HEK293 (cell line): ENCODE results near the gene AGBL2.
A peak's percentile ranks its signal among the peaks of the same experiment; 100 is the strongest.
"Not testable (repeated sequence)": the region's sequence is repeated elsewhere in the genome, so short reads cannot be mapped to it uniquely, and the experiment has no call there.

Experiments
- CTCF ChIA-PET: fragments of 350-600 bp; formaldehyde crosslinking; extraction: SDS; loops from one replicate; lab custom pipeline; 2021; ENCODE audit warnings: antibody characterized with exemption; lab: Yijun Ruan, JAX
- POLR2A ChIA-PET: fragments of 300-600 bp; formaldehyde crosslinking; extraction: SDS; loops from one replicate; lab custom pipeline; 2020; ENCODE audit warnings: antibody characterized with exemption, inconsistent platforms; lab: Yijun Ruan, JAX
- H3K27ac ChIP-seq: fragments of 200-500 bp; sonication (Bioruptor generic); 2 replicates; pipeline ENCODE4 v1.5.1; 2014; ENCODE audit warnings: low read depth, low read length, control low read depth, inconsistent platforms; ENCODE audit errors: extremely low read depth
- H3K36me3 ChIP-seq, 2 experiments: fragments of 200-500 bp in 1 of 2; sonication (Bioruptor generic) in 1 of 2; 1 replicate in 1 of 2; 2 replicates in 1 of 2; pipeline ENCODE4 v1.5.1; 2014 to 2017; ENCODE audit warnings: inconsistent platforms in 2 of 2, low read length in 2 of 2; ENCODE audit not compliant: control insufficient read depth in 2 of 2, insufficient read depth in 1 of 2
- H3K4me1 ChIP-seq: fragments of 200-500 bp; sonication (Bioruptor generic); 2 replicates; pipeline ENCODE4 v1.5.1; 2014; ENCODE audit warnings: mild to moderate bottlenecking, low read length, inconsistent platforms; ENCODE audit not compliant: control insufficient read depth, insufficient read depth
- H3K4me3 ChIP-seq: 2 replicates; pipeline ENCODE4 v1.5.1; 2011; ENCODE audit warnings: low read depth, mild to moderate bottlenecking, control low read depth, low read length, moderate library complexity
- H3K9me3 ChIP-seq: fragments of 200-500 bp; sonication (Bioruptor generic); 2 replicates; pipeline ENCODE4 v1.5.1; 2014; ENCODE audit warnings: low read depth, low read length, inconsistent platforms; ENCODE audit not compliant: control insufficient read depth, insufficient read depth
- OSR2 ChIP-seq: fragments of 450-650 bp; formaldehyde crosslinking; IDR thresholded peaks from 2 replicates; pipeline ENCODE4 v1.5.1; 2016; ENCODE audit warnings: missing biosample characterization, missing genetic modification characterization
- PBX3 ChIP-seq: sonication (generic); formaldehyde crosslinking; IDR thresholded peaks from 2 replicates; pipeline ENCODE4 v1.8.1; 2022; ENCODE audit warnings: mild to moderate bottlenecking, moderate library complexity, missing genetic modification reagents
- PRDM1 ChIP-seq: fragments of 450-650 bp; formaldehyde crosslinking; IDR thresholded peaks from 2 replicates; pipeline ENCODE4; 2016; ENCODE audit warnings: missing biosample characterization, missing genetic modification characterization
- SP7 ChIP-seq: fragments of 450-650 bp; formaldehyde crosslinking; IDR thresholded peaks from 2 replicates; pipeline ENCODE4 v1.5.1; 2016; ENCODE audit warnings: missing biosample characterization, missing genetic modification characterization
- ZBTB7A ChIP-seq: fragments of 450-650 bp; formaldehyde crosslinking; IDR thresholded peaks from 2 replicates; pipeline ENCODE4 v1.5.1; 2016; ENCODE audit warnings: low read depth, missing biosample characterization, missing genetic modification characterization
- ZFP3 ChIP-seq: fragments of 450-650 bp; formaldehyde crosslinking; IDR thresholded peaks from 2 replicates; pipeline ENCODE4 v1.5.1; 2016; ENCODE audit warnings: low read depth, missing biosample characterization, missing genetic modification characterization
- ZFP41 ChIP-seq: fragments of 450-650 bp; formaldehyde crosslinking; IDR thresholded peaks from 2 replicates; pipeline ENCODE4 v1.5.1; 2016; ENCODE audit warnings: missing biosample characterization, missing genetic modification characterization, borderline replicate concordance
- ZFP69B ChIP-seq: fragments of 450-650 bp; formaldehyde crosslinking; IDR thresholded peaks from 2 replicates; pipeline ENCODE4 v1.5.1; 2016; ENCODE audit warnings: missing biosample characterization, missing genetic modification characterization
- ZNF138 ChIP-seq: fragments of 450-650 bp; formaldehyde crosslinking; IDR thresholded peaks from 2 replicates; pipeline ENCODE4 v1.5.1; 2016; ENCODE audit warnings: missing biosample characterization, missing genetic modification characterization, borderline replicate concordance
- ZNF24 ChIP-seq: fragments of 450-650 bp; formaldehyde crosslinking; IDR thresholded peaks from 2 replicates; pipeline ENCODE4 v1.5.1; 2016; ENCODE audit warnings: missing biosample characterization, missing genetic modification characterization
- ZNF335 ChIP-seq: fragments of 450-650 bp; formaldehyde crosslinking; conservative IDR thresholded peaks from 2 replicates; pipeline ENCODE4 v1.5.1; 2016; ENCODE audit warnings: missing biosample characterization, missing genetic modification characterization
- ZNF366 ChIP-seq: fragments of 450-650 bp; formaldehyde crosslinking; conservative IDR thresholded peaks from 2 replicates; pipeline ENCODE4 v1.5.1; 2016; ENCODE audit warnings: missing biosample characterization, missing genetic modification characterization
- ZNF518A ChIP-seq: fragments of 450-650 bp; formaldehyde crosslinking; conservative IDR thresholded peaks from 2 replicates; pipeline ENCODE4 v1.5.1; 2016; ENCODE audit warnings: low read depth, missing biosample characterization, missing genetic modification characterization
- ZNF544 ChIP-seq: fragments of 450-650 bp; formaldehyde crosslinking; IDR thresholded peaks from 2 replicates; pipeline ENCODE4 v1.5.0; 2017; ENCODE audit warnings: missing biosample characterization, missing genetic modification characterization
- ZNF600 ChIP-seq: fragments of 450-650 bp; formaldehyde crosslinking; IDR thresholded peaks from 2 replicates; pipeline ENCODE4 v1.5.1; 2016; ENCODE audit warnings: missing biosample characterization, missing genetic modification characterization
- ZNF837 ChIP-seq: fragments of 450-650 bp; formaldehyde crosslinking; IDR thresholded peaks from 2 replicates; pipeline ENCODE4 v1.5.1; 2016; ENCODE audit warnings: missing biosample characterization, missing genetic modification characterization
- TF ChIP-seq, protein P1 (sequence below): fragments of 450-650 bp; formaldehyde crosslinking; IDR thresholded peaks from 2 replicates; pipeline ENCODE4 v1.5.1; 2016; ENCODE audit warnings: missing biosample characterization, missing genetic modification characterization
- TF ChIP-seq, protein P2 (sequence below): fragments of 450-650 bp; formaldehyde crosslinking; IDR thresholded peaks from 2 replicates; pipeline ENCODE4 v1.5.1; 2016; ENCODE audit warnings: missing biosample characterization, missing genetic modification characterization, borderline replicate concordance

Gene AGBL2

DNA sequence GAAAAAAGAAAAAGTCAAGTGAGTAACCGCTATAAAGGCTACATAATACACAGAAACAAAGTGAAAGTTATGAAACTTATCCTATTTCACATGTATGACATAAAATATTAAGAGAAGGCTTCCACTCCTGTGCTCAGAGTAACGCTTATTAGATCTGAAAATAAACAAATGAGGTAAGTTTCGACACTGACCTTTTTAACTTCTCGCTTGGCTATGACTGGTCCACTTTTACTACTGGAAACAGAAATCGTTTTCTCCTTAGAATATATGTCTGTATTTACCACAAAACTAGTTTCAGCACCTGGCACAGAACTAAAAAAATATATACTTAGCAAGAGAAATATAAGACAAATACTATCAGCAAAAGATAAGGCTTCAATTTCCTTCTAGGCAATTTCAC lies 35.6 kb upstream of the AGBL2 start:
- no peaks in the 10 kb centered on the region for H3K9me3 ChIP-seq
- H3K27ac ChIP-seq, result no peak overlapping the region
- ChIA-PET POLR2A (no interaction called here), CTCF (no interaction called here)
- peaks cover 83 to 92% of the 10 kb centered on the region in 2 experiments for H3K36me3 ChIP-seq
- no peaks in the 10 kb centered on the region for H3K4me1 ChIP-seq
- no peak for TF ChIP-seq ZNF366
- 0 out of 2 replicates have a peak, but pooled peaks have one; percentile 48 for TF ChIP-seq PRDM1
- no peak overlapping the region for H3K4me3 ChIP-seq

DNA sequence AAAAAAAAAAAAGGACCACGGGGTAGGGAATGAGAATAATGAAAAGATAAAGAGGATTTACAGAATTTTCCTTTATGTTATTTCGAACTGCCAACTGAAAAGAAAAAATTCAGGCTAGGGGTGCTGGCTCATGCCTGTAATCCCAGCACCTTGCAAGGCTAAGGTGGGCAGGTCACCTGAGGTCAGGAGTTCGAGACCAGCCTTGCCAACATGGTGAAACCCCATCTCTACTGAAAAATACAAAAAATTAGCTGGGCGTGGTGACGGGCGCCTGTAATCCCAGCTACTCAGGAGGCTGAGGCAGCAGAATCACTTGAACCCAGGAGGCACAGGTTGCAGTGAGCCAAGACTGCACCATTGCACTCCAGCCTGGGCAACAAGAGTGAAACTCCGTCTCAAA lies 27.3 kb upstream of the AGBL2 start:
- H3K27ac ChIP-seq, H3K4me1 ChIP-seq, H3K4me3 ChIP-seq, H3K9me3 ChIP-seq, POLR2A ChIA-PET, CTCF ChIA-PET: not testable (repeated sequence)
- peaks cover 71 to 95% of the 10 kb centered on the region in 2 experiments for H3K36me3 ChIP-seq

DNA sequence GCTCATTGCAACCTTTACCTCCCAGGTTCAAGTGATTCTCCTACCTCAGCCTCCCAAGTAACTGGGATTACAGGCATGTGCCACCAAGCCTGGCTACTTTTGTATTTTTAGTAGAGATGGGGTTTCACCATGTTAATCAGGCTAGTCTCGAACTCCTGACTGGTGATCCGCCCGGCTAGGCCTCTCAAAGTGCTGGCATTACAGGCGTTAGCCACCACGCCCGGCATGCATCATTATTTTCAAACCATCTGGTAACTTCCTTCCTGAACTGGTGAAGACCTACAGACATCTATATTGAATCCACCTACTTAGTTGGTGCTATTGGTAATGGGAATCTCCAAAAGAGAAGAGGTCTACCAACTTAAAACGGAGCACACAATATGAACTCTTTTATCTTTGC lies 22.6 kb upstream of the AGBL2 start:
- ChIA-PET POLR2A (interaction anchor here (0.6 kb wide), 1 partner anchor 10 kb away, joined by 3 read pairs; no protein-coding TSS in a partner anchor), CTCF (interaction anchor here (0.6 kb wide), 1 partner anchor 115 kb away, joined by 5 read pairs; no protein-coding TSS in a partner anchor)
- not testable (repeated sequence) for H3K9me3 ChIP-seq, H3K27ac ChIP-seq, H3K4me3 ChIP-seq, H3K4me1 ChIP-seq
- H3K36me3 ChIP-seq, result peaks cover 70 to 94% of the 10 kb centered on the region in 2 experiments

GRCh38 chr11:47732271-47732670 lies 17.1 kb upstream of the AGBL2 start:
- H3K36me3 ChIP-seq, result peaks cover 71 to 98% of the 10 kb centered on the region in 2 experiments
- H3K9me3 ChIP-seq, result no peaks in the 10 kb centered on the region
- H3K4me3 ChIP-seq, result no peak overlapping the region
- ChIA-PET CTCF (interaction anchor here (0.6 kb wide), 1 partner anchor 1187 kb away, joined by 5 read pairs; no protein-coding TSS in a partner anchor), POLR2A (no interaction called here)
- H3K27ac ChIP-seq, result no peak overlapping the region
- no peaks in the 10 kb centered on the region for H3K4me1 ChIP-seq
- TF ChIP-seq ZFP41 (tag by site-specific recombination), result no peak
- no peak for TF ChIP-seq ZNF138 (tag by site-specific recombination)
- TF ChIP-seq ZNF335 (tag by site-specific recombination), result no peak
- no peak for TF ChIP-seq ZFP69B (tag by site-specific recombination)
- TF ChIP-seq ZBTB7A, result no peak
- TF ChIP-seq, protein P1, sequence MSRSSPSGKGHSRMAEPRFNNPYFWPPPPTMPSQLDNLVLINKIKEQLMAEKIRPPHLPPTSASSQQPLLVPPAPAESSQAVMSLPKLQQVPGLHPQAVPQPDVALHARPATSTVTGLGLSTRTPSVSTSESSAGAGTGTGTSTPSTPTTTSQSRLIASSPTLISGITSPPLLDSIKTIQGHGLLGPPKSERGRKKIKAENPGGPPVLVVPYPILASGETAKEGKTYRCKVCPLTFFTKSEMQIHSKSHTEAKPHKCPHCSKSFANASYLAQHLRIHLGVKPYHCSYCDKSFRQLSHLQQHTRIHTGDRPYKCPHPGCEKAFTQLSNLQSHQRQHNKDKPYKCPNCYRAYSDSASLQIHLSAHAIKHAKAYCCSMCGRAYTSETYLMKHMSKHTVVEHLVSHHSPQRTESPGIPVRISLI (tag by site-specific recombination), result no peak
- no peak for TF ChIP-seq ZNF837 (tag by site-specific recombination)
- TF ChIP-seq ZNF544 (tag by site-specific recombination), result no peak
- no peak for TF ChIP-seq ZFP3
- no peak for TF ChIP-seq ZNF600 (tag by site-specific recombination)
- no peak for TF ChIP-seq ZNF24 (tag by site-specific recombination)
- TF ChIP-seq PBX3, result no peak
- TF ChIP-seq SP7 (tag by site-specific recombination), result no peak
- no peak for TF ChIP-seq ZNF518A (tag by site-specific recombination)
- TF ChIP-seq, protein P2, sequence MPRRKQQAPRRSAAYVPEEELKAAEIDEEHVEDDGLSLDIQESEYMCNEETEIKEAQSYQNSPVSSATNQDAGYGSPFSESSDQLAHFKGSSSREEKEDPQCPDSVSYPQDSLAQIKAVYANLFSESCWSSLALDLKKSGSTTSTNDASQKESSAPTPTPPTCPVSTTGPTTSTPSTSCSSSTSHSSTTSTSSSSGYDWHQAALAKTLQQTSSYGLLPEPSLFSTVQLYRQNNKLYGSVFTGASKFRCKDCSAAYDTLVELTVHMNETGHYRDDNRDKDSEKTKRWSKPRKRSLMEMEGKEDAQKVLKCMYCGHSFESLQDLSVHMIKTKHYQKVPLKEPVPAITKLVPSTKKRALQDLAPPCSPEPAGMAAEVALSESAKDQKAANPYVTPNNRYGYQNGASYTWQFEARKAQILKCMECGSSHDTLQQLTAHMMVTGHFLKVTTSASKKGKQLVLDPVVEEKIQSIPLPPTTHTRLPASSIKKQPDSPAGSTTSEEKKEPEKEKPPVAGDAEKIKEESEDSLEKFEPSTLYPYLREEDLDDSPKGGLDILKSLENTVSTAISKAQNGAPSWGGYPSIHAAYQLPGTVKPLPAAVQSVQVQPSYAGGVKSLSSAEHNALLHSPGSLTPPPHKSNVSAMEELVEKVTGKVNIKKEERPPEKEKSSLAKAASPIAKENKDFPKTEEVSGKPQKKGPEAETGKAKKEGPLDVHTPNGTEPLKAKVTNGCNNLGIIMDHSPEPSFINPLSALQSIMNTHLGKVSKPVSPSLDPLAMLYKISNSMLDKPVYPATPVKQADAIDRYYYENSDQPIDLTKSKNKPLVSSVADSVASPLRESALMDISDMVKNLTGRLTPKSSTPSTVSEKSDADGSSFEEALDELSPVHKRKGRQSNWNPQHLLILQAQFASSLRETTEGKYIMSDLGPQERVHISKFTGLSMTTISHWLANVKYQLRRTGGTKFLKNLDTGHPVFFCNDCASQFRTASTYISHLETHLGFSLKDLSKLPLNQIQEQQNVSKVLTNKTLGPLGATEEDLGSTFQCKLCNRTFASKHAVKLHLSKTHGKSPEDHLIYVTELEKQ (tag by site-specific recombination), result no peak
- no peak for TF ChIP-seq OSR2 (tag by site-specific recombination)
